Umbilical cord (tissue), 2 donors: ENCODE results near the gene SLC19A3. TPM values are rescaled to one million over a fixed set of nuclear protein-coding genes. Genes with fewer than 3 reads are reported as not detected.
"Not testable (repeated sequence)": the region's sequence is repeated elsewhere in the genome, so short reads cannot be mapped to it uniquely, and the experiment has no call there.

Source experiments
- DNase-seq: peaks from one replicate; pipeline ENCODE4 v3.0.0-alpha.2; 2015; ENCODE audit warnings: low spot score
- total RNA-seq: library from RNA; depleted of rRNA; stranded (reverse); fragments of >200 nt; gene quantifications from one replicate; pipeline ENCODE4 v1.2.3, GENCODE V29; 2014; ENCODE audit warnings: low replicate concordance; ENCODE audit not compliant: insufficient read depth

Gene SLC19A3
- 6.7 TPM for total RNA-seq

GRCh38 chr2:227717687-227718567 is at the start of gene SLC19A3:
SLC19A3 (minus strand) TSS chr2:227718028; CDS start chr2:227702318, 15,710 bp downstream.
- DNase-seq, result peak; percentile 95

GRCh38 chr2:227766373-227766883 is 48.6 kb upstream of the SLC19A3 start:
- peak; percentile 82 for DNase-seq

- no peak for DNase-seq
Measured at GRCh38 chr2:227765788-227766372, 48.1 kb upstream of the SLC19A3 start.

- no peak for DNase-seq
Measured at GRCh38 chr2:227761740-227762476, 44.1 kb upstream of the SLC19A3 start.

DNA sequence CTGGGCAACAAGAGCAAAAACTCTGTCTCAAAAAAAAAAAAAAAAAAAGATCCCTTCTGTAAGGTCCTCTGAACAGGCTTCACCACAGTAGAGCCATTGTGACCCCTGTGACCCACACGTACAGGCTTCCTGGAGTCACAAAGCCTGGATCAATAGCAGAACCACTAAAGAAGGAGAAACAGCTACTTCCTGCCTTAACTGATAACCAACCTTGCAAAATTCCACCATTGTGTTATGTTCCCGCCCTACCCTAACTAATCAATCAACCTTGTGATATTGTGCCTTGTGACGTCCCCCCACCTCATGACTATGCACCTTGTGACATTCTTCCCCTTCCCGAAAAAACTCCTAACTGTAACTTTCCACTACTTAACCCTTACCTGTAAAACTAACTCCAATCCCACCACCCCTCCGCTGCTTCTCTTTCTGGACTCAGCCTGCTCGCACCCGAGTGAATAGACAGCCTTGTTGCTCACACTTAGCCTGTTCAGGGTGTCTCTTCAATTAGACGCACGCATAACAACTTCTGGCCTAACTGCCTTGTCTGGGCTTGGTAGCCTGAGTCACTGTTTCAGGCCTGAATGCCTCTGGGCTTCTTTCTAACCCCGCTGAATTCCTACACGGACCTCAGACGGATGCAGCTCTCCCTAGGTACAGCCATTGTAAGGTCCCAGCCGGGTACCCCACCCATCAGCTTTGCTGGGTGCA is 41.7 kb upstream of the SLC19A3 start:
- DNase-seq, result no peak

GRCh38 chr2:227756261-227756660 is 38.4 kb upstream of the SLC19A3 start:
- DNase-seq, result not testable (repeated sequence)

DNA sequence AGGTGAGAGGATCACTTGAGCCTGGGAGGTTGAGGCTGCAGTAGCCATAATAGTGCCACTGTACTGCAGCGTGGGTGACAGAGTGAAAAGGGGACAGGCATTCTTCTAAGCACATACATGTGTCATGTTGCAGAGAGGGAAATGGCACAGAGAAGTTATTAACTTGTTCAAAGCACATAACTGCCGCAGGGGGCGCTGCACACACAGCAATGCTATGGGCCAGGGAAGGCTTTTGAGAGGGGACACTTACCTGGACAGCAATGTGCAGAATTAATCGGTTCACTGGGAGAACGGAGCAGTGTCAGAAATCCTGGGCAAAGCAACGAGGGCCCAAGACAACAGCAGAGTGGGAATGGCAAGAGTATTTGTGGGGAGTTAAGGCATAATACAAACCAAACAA is 30.3 kb upstream of the SLC19A3 start:
- no peak for DNase-seq

- DNase-seq, result no peak
Measured at GRCh38 chr2:227745594-227745993, 27.8 kb upstream of the SLC19A3 start, which contains the start of gene SCYGR8. SCYGR8 (plus strand) TSS chr2:227745894; CDS start chr2:227745894, 0 bp downstream.

- DNase-seq, result not testable (repeated sequence)
Measured at GRCh38 chr2:227740705-227741104, 22.9 kb upstream of the SLC19A3 start.

DNA sequence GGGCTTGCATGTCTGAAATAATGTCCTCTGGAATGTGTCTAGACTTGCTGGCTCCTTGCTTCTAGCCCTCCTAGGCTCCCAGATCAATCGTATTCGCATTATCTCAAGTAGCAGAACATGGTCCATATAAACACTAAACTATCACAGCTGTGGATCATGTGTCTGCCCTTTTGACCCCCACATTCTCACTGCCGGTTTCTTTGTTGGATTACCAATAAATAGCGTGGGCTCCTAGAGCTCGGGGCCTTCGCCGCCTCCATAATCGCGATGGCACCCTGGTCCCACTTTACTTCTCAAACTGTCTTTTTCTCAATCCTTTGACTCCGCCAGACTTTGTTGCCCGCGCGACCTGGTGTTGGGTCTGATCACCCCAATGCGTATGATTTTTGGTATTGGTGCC is 21.5 kb upstream of the SLC19A3 start:
- no peak for DNase-seq

GRCh38 chr2:227728035-227728434 is 10.2 kb upstream of the SLC19A3 start, which contains the start of gene SCYGR7:
SCYGR7 (plus strand) TSS chr2:227728335; CDS start chr2:227728335, 0 bp downstream.
- no peak for DNase-seq

DNA sequence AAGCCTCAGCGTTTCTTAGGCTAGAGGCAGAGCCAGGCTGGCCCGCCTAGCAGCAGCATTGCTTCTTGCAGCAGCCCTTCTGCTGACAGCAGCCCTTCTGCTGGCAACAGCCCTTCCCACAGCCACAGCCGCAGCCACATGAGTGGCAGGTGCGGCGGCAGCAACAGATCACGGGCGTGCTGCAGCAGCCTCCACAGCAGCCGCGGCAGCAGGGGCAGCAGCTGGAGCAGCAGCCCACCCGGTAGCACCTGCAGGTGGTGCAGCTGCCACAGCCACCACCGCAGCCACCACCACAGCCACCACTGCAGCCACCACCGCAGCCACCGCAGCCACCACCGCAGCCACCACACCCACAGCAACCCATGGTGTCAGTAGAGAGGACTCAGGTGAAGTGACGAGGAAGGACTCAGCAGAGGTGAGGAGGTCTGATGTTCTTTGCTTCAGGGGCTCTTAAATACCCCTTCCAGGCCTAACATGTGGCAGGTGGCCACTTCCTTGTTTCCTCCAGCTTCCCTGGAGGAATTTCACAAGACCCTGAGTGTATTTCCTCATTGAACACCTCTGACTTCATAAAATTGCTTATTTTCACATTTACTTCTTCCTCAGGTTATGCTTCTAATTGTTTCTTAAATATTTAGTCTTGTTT is 6.7 kb upstream of the SLC19A3 start, which contains the start of gene SCYGR6:
TSS of gene SCYGR6 (minus strand) at position 364 of the 646 bp plus-strand sequence. CDS start at position 364, 0 bp downstream.
- no peak for DNase-seq

DNA sequence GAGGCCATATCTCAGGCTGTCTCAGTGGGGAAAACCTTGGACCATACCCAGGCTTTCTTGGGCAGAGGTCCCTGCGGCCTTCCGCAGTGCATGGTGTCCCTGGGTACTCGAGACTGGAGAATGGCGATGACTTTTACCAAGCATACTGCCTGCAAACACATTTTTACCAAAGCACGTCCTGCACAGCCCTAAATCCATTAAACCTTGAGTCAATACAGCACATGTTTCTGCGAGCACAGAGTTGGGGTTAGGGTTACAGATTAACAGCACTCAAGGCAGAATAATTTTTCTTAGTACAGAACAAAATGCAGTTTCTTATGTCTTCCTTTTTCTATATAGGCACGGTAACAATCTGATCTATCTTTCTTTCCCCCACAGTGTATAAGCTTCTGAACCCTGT is 5.0 kb upstream of the SLC19A3 start:
- DNase-seq, result peak; percentile 9

GRCh38 chr2:227720680-227721079 is 2.9 kb upstream of the SLC19A3 start:
- no peak for DNase-seq

GRCh38 chr2:227719641-227720040 is 1.8 kb upstream of the SLC19A3 start:
- no peak for DNase-seq

DNA sequence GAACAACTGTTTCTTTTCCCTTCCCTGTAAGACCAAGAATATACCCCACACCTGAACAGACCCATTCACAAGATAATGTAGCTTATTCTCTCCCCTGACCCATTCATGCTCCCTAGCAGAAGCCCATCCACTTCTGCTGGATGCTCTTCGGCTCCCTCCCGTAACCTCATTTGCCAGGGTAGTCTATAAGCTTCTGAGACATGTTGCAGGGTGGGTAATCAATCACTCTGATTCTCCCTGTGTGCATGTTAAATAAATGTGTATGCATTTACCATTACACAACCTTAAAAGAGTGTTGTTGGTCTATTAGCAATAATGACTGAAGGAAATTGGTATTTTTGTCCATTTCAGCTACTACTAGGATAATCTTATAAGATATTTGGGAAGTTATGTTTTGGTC is 1.3 kb downstream of the SLC19A3 start:
- DNase-seq, result no peak

DNA sequence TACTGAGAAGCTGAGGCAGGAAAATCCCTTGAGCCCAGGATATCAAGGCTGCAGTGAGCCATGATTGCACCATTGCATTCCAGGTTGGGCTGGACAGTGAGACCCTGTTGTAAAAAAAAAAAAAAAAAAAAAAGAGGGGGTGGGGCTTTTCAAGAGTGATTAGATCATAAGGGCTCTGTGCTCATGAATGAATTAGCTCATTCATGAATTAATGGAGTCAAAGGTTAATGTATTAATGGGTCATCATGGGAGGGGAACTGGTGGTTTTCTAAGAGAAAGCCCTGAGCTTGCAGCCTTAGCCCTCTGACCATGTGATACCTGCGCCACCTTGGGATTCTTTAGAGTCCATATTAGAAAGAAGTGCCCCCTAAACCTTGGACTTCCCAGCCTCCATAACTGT is 4.5 kb downstream of the SLC19A3 start:
- peak; percentile 11 for DNase-seq

DNA sequence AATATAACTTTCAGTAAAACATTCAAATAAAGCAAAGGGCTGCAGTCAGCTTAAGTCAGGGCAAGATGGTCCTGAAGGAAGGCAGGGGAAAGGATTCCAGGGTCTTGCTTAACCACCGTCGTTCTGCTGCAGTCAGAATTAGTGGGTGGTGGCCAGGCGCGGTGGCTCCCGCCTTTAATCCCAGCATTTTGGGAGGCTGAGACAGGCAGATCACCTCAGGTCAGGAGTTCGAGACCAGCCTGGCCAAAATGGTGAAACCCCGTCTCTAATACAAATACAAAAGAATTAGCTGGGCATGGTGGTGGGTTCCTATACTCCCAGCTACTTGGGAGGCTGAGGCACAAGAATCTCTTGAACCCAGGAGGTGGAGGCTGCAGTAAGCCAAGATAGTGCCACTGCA is 6.8 kb downstream of the SLC19A3 start:
- no peak for DNase-seq

- no peak for DNase-seq
Measured at GRCh38 chr2:227707390-227707789, 10.4 kb downstream of the SLC19A3 start.

- no peak for DNase-seq
Measured at GRCh38 chr2:227706859-227707258, 11.0 kb downstream of the SLC19A3 start.
